H1 (cell line): ENCODE results near the gene TTLL5. TPM values are rescaled to one million over a fixed set of nuclear protein-coding genes. Genes with fewer than 3 reads are reported as not detected.

Source experiments
- CTCF ChIA-PET: fragments of 300-600 bp; sonication (Branson Sonifier 250); formaldehyde crosslinking; loops from one replicate; lab custom pipeline; 2021; ENCODE audit not compliant: partially characterized antibody; lab: Charles Lee
- POLR2A ChIA-PET: fragments of 300-600 bp; sonication (Branson Sonifier 250); formaldehyde crosslinking; loops from one replicate; lab custom pipeline; 2021; ENCODE audit warnings: inconsistent platforms; ENCODE audit not compliant: partially characterized antibody; lab: Charles Lee
- DNase-seq, 2 experiments: peaks; one replicate each; pipeline versions ENCODE4 v3.0.0 to v3.0.0-alpha.2; 2010 to 2022; ENCODE audit warnings: low spot score in 2 of 2, low read depth in 1 of 2, mixed read lengths in 1 of 2
- FAIRE-seq: peaks from 2 replicates; lab custom pipeline; 2011; peaks lifted over from hg19 to GRCh38; lab: Jason Lieb, UNC
- H2AFZ ChIP-seq: 2 replicates; pipeline ENCODE4 v1.8.1; 2012; ENCODE audit warnings: low read length, inconsistent platforms
- H2AK5ac ChIP-seq: 2 replicates; pipeline ENCODE4 v1.6.1; 2013; ENCODE audit warnings: low read depth, low read length
- H2BK120ac ChIP-seq: replicated peaks from 2 replicates; pipeline ENCODE3; 2013; ENCODE audit warnings: low read depth, low read length, inconsistent platforms
- H2BK12ac ChIP-seq: 2 replicates; pipeline ENCODE4 v1.6.1; 2013; ENCODE audit warnings: low read depth, low read length
- H2BK15ac ChIP-seq: 2 replicates; pipeline ENCODE4 v1.6.1; 2013; ENCODE audit warnings: low read length
- H2BK20ac ChIP-seq: 2 replicates; pipeline ENCODE4 v1.6.1; 2013; ENCODE audit warnings: low read length
- H2BK5ac ChIP-seq: 2 replicates; pipeline ENCODE4 v1.6.1; 2013; ENCODE audit warnings: low read depth, low read length
- H3K14ac ChIP-seq: 2 replicates; pipeline ENCODE4 v1.6.1; 2013; ENCODE audit warnings: inconsistent platforms; ENCODE audit not compliant: insufficient read length
- H3K18ac ChIP-seq: 2 replicates; pipeline ENCODE4 v1.6.1; 2013; ENCODE audit warnings: low read length; ENCODE audit errors: extremely low read depth
- H3K23ac ChIP-seq: 2 replicates; pipeline ENCODE4 v1.6.1; 2013; ENCODE audit warnings: inconsistent platforms; ENCODE audit not compliant: insufficient read length
- H3K23me2 ChIP-seq: 2 replicates; pipeline ENCODE4 v1.6.1; 2013; ENCODE audit warnings: low read depth, low read length
- H3K27ac ChIP-seq: 2 replicates; pipeline ENCODE4 v1.6.1; 2011; ENCODE audit warnings: low read depth, low read length, inconsistent platforms
- H3K27me3 ChIP-seq, 4 experiments: replicated peaks in 1 of 4; 1 replicate in 1 of 4; 2 replicates in 3 of 4; pipeline versions ENCODE4 v1.6.1 to v1.8.1; 2011 to 2013; ENCODE audit warnings: low read length in 3 of 4, mild to moderate bottlenecking in 3 of 4, inconsistent platforms in 2 of 4, mixed read lengths in 2 of 4, moderate library complexity in 1 of 4; ENCODE audit not compliant: control insufficient read depth in 3 of 4, insufficient read depth in 3 of 4; ENCODE audit errors: extremely low read depth in 1 of 4
- H3K36me3 ChIP-seq, 4 experiments: 2 replicates each; pipeline versions ENCODE4 v1.6.1 to v1.8.1; 2011 to 2013; ENCODE audit warnings: mild to moderate bottlenecking in 4 of 4, low read length in 3 of 4, moderate library complexity in 2 of 4, control low read depth in 1 of 4, inconsistent platforms in 1 of 4; ENCODE audit not compliant: insufficient read depth in 4 of 4, control insufficient read depth in 2 of 4
- H3K4ac ChIP-seq: replicated peaks from 2 replicates; pipeline ENCODE3; 2013; ENCODE audit warnings: low read length, low read depth, mixed read lengths, inconsistent platforms; ENCODE audit not compliant: insufficient read length
- H3K4me1 ChIP-seq, 4 experiments: replicated peaks in 1 of 4; 1 replicate in 1 of 4; 2 replicates in 3 of 4; pipeline versions ENCODE4 v1.6.1 to v1.8.1; 2011 to 2013; ENCODE audit warnings: low read length in 3 of 4, inconsistent platforms in 2 of 4, mixed read lengths in 1 of 4; ENCODE audit not compliant: insufficient read depth in 4 of 4, control insufficient read depth in 3 of 4
- H3K4me2 ChIP-seq, 2 experiments: 2 replicates each; pipeline versions ENCODE4 v1.6.1 to v1.8.1; 2011 to 2013; ENCODE audit warnings: low read depth in 2 of 2, low read length in 2 of 2, control low read depth in 1 of 2, inconsistent platforms in 1 of 2, mild to moderate bottlenecking in 1 of 2; ENCODE audit not compliant: insufficient read depth in 1 of 2
- H3K4me3 ChIP-seq, 4 experiments: fragments of 200-600, 300-600 bp in 1 of 4; sonication (generic), shearing (Covaris generic), sonication (Bioruptor Twin) in 1 of 4; 2 replicates each; pipeline versions ENCODE4 v1.5.1 to v1.8.1; 2011 to 2016; ENCODE audit warnings: low read length in 4 of 4, low read depth in 3 of 4, control low read depth in 2 of 4, inconsistent platforms in 2 of 4, mild to moderate bottlenecking in 2 of 4, mixed read lengths in 1 of 4, moderate library complexity in 1 of 4; ENCODE audit not compliant: insufficient read depth in 2 of 4; ENCODE audit errors: extremely low read depth in 1 of 4
- H3K56ac ChIP-seq: replicated peaks from 2 replicates; pipeline ENCODE3; 2013; ENCODE audit warnings: low read depth, mild to moderate bottlenecking, mixed read lengths, low read length, inconsistent platforms; ENCODE audit not compliant: insufficient read length
- H3K79me1 ChIP-seq: 2 replicates; pipeline ENCODE4 v1.6.1; 2013; ENCODE audit warnings: low read depth, low read length, control low read depth
- H3K79me2 ChIP-seq, 2 experiments: 2 replicates each; pipeline versions ENCODE4 v1.6.1 to v1.8.1; 2012 to 2013; ENCODE audit warnings: low read length in 2 of 2, mild to moderate bottlenecking in 2 of 2, inconsistent platforms in 1 of 2; ENCODE audit not compliant: insufficient read depth in 2 of 2, control insufficient read depth in 1 of 2
- H3K9ac ChIP-seq, 4 experiments: replicated peaks in 1 of 4; 1 replicate in 1 of 4; 2 replicates in 3 of 4; pipeline versions ENCODE4 v1.6.1 to v1.8.1; 2011 to 2013; ENCODE audit warnings: low read depth in 3 of 4, low read length in 3 of 4, control low read depth in 2 of 4, mild to moderate bottlenecking in 2 of 4, moderate library complexity in 2 of 4, inconsistent platforms in 1 of 4; ENCODE audit errors: extremely low read depth in 1 of 4
- H3K9me3 ChIP-seq, 2 experiments: 2 replicates each; pipeline versions ENCODE4 v1.6.1 to v1.8.1; 2012 to 2013; ENCODE audit warnings: mild to moderate bottlenecking in 2 of 2, moderate library complexity in 2 of 2, control low read depth in 1 of 2, inconsistent platforms in 1 of 2, low read depth in 1 of 2, low read length in 1 of 2, mixed read lengths in 1 of 2; ENCODE audit not compliant: insufficient read depth in 2 of 2
- H4K20me1 ChIP-seq, 2 experiments: replicated peaks in 1 of 2; 2 replicates each; pipeline versions ENCODE3 to v1.8.1; 2011 to 2013; ENCODE audit warnings: inconsistent platforms in 2 of 2, low read length in 2 of 2, mild to moderate bottlenecking in 1 of 2; ENCODE audit not compliant: insufficient read depth in 2 of 2, control insufficient read depth in 1 of 2
- H4K5ac ChIP-seq: 2 replicates; pipeline ENCODE4 v1.6.1; 2013; ENCODE audit warnings: low read length, low read depth, mixed read lengths, inconsistent platforms; ENCODE audit not compliant: insufficient read length
- H4K8ac ChIP-seq: 2 replicates; pipeline ENCODE4 v1.8.0; 2013; ENCODE audit warnings: mild to moderate bottlenecking, moderate library complexity, low read length, inconsistent platforms; ENCODE audit not compliant: insufficient read depth; ENCODE audit errors: extremely low read depth
- H4K91ac ChIP-seq: replicated peaks from 2 replicates; pipeline ENCODE3; 2013; ENCODE audit warnings: low read length, mixed read lengths, inconsistent platforms; ENCODE audit not compliant: insufficient read length
- ASH2L ChIP-seq: fragments of 200-600, 300-600 bp; sonication (generic); IDR thresholded peaks from one replicate; pipeline ENCODE4 v1.7.1; 2017; ENCODE audit warnings: low read length
- CTCF ChIP-seq, 3 experiments: IDR thresholded peaks; 1 replicate in 2 of 3; 2 replicates in 1 of 3; pipeline versions ENCODE4 v1.5.1 to v1.6.1; 2011; ENCODE audit warnings: low read length in 3 of 3, mild to moderate bottlenecking in 3 of 3, inconsistent platforms in 2 of 3, low read depth in 1 of 3, moderate library complexity in 1 of 3; ENCODE audit not compliant: insufficient read depth in 1 of 3; ENCODE audit errors: control extremely low read depth in 1 of 3
- RAD21 ChIP-seq, 2 experiments: IDR thresholded peaks in 1 of 2; conservative IDR thresholded peaks in 1 of 2; 2 replicates each; pipeline ENCODE4 v1.6.1; 2011; ENCODE audit warnings: low read depth in 2 of 2, low read length in 2 of 2, improper control_type of control experiment in 1 of 2, inconsistent platforms in 1 of 2, mild to moderate bottlenecking in 1 of 2, moderate library complexity in 1 of 2
- WGBS, 2 experiments: shearing (Covaris generic) in 1 of 2; methylation state at CpG; one replicate each; pipeline versions ENCODE4 v1.1.6 to v1.1.7; 2013 to 2015; ENCODE audit warnings: low lambda C conversion rate in 2 of 2, mixed read lengths in 2 of 2, inconsistent platforms in 1 of 2, low coverage in 1 of 2, missing lambda C conversion rate in 1 of 2; ENCODE audit not compliant: insufficient replicate concordance in 2 of 2, insufficient coverage in 1 of 2, insufficient read length in 1 of 2; ENCODE audit errors: extremely low coverage in 1 of 2, missing lambda C conversion rate in 1 of 2; 5-methylcytosine and 5-hydroxymethylcytosine counted together
- polyA plus RNA-seq, 7 experiments: library from polyadenylated mRNA; depleted of rRNA in 3 of 7; stranded (reverse) in 5 of 7; unstranded in 2 of 7; fragments of >200 nt in 5 of 7; fragments of 200-250 nt in 2 of 7; gene quantifications; 1 replicate in 5 of 7; 2 replicates in 1 of 7; 4 replicates in 1 of 7; pipeline versions ENCODE4 v1.2.1 to v1.2.3, GENCODE V29; 2011 to 2013; ENCODE audit warnings: missing spikeins in 2 of 7, mixed read lengths in 2 of 7
- total RNA-seq: library from RNA; stranded (reverse); fragmentation: NEBNext Ultra II Directional; extraction: Animal tissue kit (Norgen Biotek cat#: 25700); gene quantifications from 2 replicates; pipeline ENCODE4 v1.2.1, GENCODE V29; 2021

TTLL5 gene
- total and polyA plus RNA-seq, 2 of the 8 experiments (the other 6 are each of a cell fraction or from before 2014, with no cell fraction given): 16.1 to 45.9 TPM

- H3K4me3 ChIP-seq: no peak overlapping the region
- H2BK12ac ChIP-seq: no peak overlapping the region
- no peak for FAIRE-seq
- no peaks in the 10 kb centered on the region for H3K4me1 ChIP-seq
- DNase-seq: no peak
- no peaks in the 10 kb centered on the region for H3K79me1 ChIP-seq
- no peak overlapping the region for H2BK15ac ChIP-seq
- no peak overlapping the region for H4K5ac ChIP-seq
- no peak overlapping the region for H4K8ac ChIP-seq
- H3K79me2 ChIP-seq: no peaks in the 10 kb centered on the region
- H2BK5ac ChIP-seq: no peak overlapping the region
- no peak overlapping the region for H3K23ac ChIP-seq
- no peak overlapping the region for H4K91ac ChIP-seq
- H2BK120ac ChIP-seq: no peak overlapping the region
- H3K14ac ChIP-seq: no peak overlapping the region
- H3K36me3 ChIP-seq: no peaks in the 10 kb centered on the region
- no peak overlapping the region for H3K4ac ChIP-seq
- H3K23me2 ChIP-seq: no peaks in the 10 kb centered on the region
- no peak overlapping the region for H3K56ac ChIP-seq
- no peaks in the 10 kb centered on the region for H3K27me3 ChIP-seq
- H2AK5ac ChIP-seq: no peak overlapping the region
- no peak overlapping the region for H2AFZ ChIP-seq
- TF ChIP-seq CTCF (IDR thresholded peaks at IDR 0.05; ENCODE audit: control extremely low read depth in 1 of 3, insufficient read depth in 1 of 3, low read depth in 1 of 3, low read length in 3 of 3) (peak; percentile 16 to 50 (median 18); a peak in 3 of 4 replicates), ASH2L (no peak), RAD21 (IDR thresholded peaks at IDR 0.05 in 1 of 2, conservative IDR thresholded peaks at IDR 0.05 in 1 of 2; ENCODE audit: low read depth in 2 of 2, low read length in 2 of 2) (peak in 1 of 2 experiments; percentile 33; a peak in 2 of 4 replicates)
- H3K9ac ChIP-seq: no peak overlapping the region
- WGBS, 2 experiments: 84% methylated on average over 6 of the region's 6 CpGs; no CpG with 5 or more reads in 1 of the 2 experiments
- H3K27ac ChIP-seq: no peak overlapping the region
- no peaks in the 10 kb centered on the region for H4K20me1 ChIP-seq
- CTCF ChIA-PET: interaction anchor here (0.6 to 6.6 kb wide), 23 partner anchors 10 to 173 kb away, joined by 3 to 33 read pairs (median 4); no protein-coding TSS in a partner anchor
- no peak overlapping the region for H3K4me2 ChIP-seq
- POLR2A ChIA-PET: interaction anchor here (0.8 to 1.0 kb wide), 2 partner anchors 21 kb away, joined by 3 read pairs; no protein-coding TSS in a partner anchor
- no peaks in the 10 kb centered on the region for H3K9me3 ChIP-seq
- no peak overlapping the region for H3K18ac ChIP-seq
- H2BK20ac ChIP-seq: no peak overlapping the region
Measured at GRCh38 chr14:75884198-75884611, 223.2 kb downstream of the TTLL5 start.
